H1 (cell line): Measurements from ENCODE around the gene ARL6IP1. TPM values are rescaled to one million over a fixed set of nuclear protein-coding genes. Genes with fewer than 3 reads are reported as not detected.

Source experiments
- EGR1 ChIP-seq: IDR thresholded peaks from 2 replicates; pipeline ENCODE4 v1.6.1; 2011; ENCODE audit warnings: low read depth, low read length, borderline replicate concordance
- HDAC2 ChIP-seq, 2 experiments: fragments of 300-600 bp in 1 of 2; sonication (generic) in 1 of 2; IDR thresholded peaks; 2 replicates each; pipeline ENCODE4 v1.6.1; 2011 to 2012; ENCODE audit warnings: low read depth in 2 of 2, low read length in 2 of 2, mild to moderate bottlenecking in 2 of 2, moderate library complexity in 2 of 2, borderline replicate concordance in 1 of 2, inconsistent platforms in 1 of 2
- POLR2AphosphoS5 ChIP-seq: IDR thresholded peaks from 2 replicates; pipeline ENCODE4 v1.6.1; 2011; ENCODE audit warnings: low read depth, low read length
- TCF12 ChIP-seq: IDR thresholded peaks from 2 replicates; pipeline ENCODE4 v1.6.1; 2011; ENCODE audit warnings: low read depth, mild to moderate bottlenecking, low read length
- polyA plus RNA-seq, 7 experiments: library from polyadenylated mRNA; depleted of rRNA in 3 of 7; stranded (reverse) in 5 of 7; unstranded in 2 of 7; fragments of >200 nt in 5 of 7; fragments of 200-250 nt in 2 of 7; gene quantifications; 1 replicate in 5 of 7; 2 replicates in 1 of 7; 4 replicates in 1 of 7; pipeline versions ENCODE4 v1.2.1 to v1.2.3, GENCODE V29; 2011 to 2013; ENCODE audit warnings: missing spikeins in 2 of 7, mixed read lengths in 2 of 7
- total RNA-seq: library from RNA; stranded (reverse); fragmentation: NEBNext Ultra II Directional; extraction: Animal tissue kit (Norgen Biotek cat#: 25700); gene quantifications from 2 replicates; pipeline ENCODE4 v1.2.1, GENCODE V29; 2021
- TF ChIP-seq, protein P1 (sequence below): IDR thresholded peaks from 2 replicates; pipeline ENCODE4 v1.6.1; 2011; ENCODE audit warnings: low read length, improper control_type of control experiment
- TF ChIP-seq, protein P2 (sequence below): fragments of 300-600 bp; sonication (generic); IDR thresholded peaks from 2 replicates; pipeline ENCODE4 v1.7.1; 2012; ENCODE audit warnings: low read length, moderate library complexity, mild to moderate bottlenecking, inconsistent platforms; ENCODE audit not compliant: insufficient replicate concordance

The ARL6IP1 gene
- total and polyA plus RNA-seq, 2 of the 8 experiments (the other 6 are each of a cell fraction or from before 2014, with no cell fraction given): 162 to 170 TPM

DNA sequence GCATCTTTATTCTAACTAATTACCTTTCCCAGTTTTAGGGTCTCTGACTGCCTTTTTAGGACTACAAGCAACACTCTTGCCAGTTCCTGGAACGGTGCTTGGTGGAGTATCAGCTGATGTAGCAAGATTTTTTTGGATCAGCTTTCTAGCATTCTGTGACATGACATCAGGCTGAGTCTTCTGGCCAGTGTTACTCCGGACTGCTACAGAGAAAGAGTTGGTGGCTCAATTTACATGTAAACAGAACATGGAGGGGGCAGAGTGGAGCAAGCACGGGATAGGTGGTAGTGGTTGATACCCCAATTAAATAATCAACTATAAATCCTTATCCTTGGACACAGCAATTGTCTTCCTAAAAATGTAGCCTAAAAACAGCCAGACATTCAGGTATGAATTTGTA is 10.6 kb upstream of the ARL6IP1 start (continued):
- TF ChIP-seq EGR1 (no peak), POLR2AphosphoS5 (no peak), HDAC2 (IDR thresholded peaks at IDR 0.05; ENCODE audit: borderline replicate concordance in 1 of 2, low read depth in 2 of 2, low read length in 2 of 2) (no peak), TCF12 (no peak)
- TF ChIP-seq, protein P1, sequence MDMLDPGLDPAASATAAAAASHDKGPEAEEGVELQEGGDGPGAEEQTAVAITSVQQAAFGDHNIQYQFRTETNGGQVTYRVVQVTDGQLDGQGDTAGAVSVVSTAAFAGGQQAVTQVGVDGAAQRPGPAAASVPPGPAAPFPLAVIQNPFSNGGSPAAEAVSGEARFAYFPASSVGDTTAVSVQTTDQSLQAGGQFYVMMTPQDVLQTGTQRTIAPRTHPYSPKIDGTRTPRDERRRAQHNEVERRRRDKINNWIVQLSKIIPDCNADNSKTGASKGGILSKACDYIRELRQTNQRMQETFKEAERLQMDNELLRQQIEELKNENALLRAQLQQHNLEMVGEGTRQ: no peak
- TF ChIP-seq, protein P2, sequence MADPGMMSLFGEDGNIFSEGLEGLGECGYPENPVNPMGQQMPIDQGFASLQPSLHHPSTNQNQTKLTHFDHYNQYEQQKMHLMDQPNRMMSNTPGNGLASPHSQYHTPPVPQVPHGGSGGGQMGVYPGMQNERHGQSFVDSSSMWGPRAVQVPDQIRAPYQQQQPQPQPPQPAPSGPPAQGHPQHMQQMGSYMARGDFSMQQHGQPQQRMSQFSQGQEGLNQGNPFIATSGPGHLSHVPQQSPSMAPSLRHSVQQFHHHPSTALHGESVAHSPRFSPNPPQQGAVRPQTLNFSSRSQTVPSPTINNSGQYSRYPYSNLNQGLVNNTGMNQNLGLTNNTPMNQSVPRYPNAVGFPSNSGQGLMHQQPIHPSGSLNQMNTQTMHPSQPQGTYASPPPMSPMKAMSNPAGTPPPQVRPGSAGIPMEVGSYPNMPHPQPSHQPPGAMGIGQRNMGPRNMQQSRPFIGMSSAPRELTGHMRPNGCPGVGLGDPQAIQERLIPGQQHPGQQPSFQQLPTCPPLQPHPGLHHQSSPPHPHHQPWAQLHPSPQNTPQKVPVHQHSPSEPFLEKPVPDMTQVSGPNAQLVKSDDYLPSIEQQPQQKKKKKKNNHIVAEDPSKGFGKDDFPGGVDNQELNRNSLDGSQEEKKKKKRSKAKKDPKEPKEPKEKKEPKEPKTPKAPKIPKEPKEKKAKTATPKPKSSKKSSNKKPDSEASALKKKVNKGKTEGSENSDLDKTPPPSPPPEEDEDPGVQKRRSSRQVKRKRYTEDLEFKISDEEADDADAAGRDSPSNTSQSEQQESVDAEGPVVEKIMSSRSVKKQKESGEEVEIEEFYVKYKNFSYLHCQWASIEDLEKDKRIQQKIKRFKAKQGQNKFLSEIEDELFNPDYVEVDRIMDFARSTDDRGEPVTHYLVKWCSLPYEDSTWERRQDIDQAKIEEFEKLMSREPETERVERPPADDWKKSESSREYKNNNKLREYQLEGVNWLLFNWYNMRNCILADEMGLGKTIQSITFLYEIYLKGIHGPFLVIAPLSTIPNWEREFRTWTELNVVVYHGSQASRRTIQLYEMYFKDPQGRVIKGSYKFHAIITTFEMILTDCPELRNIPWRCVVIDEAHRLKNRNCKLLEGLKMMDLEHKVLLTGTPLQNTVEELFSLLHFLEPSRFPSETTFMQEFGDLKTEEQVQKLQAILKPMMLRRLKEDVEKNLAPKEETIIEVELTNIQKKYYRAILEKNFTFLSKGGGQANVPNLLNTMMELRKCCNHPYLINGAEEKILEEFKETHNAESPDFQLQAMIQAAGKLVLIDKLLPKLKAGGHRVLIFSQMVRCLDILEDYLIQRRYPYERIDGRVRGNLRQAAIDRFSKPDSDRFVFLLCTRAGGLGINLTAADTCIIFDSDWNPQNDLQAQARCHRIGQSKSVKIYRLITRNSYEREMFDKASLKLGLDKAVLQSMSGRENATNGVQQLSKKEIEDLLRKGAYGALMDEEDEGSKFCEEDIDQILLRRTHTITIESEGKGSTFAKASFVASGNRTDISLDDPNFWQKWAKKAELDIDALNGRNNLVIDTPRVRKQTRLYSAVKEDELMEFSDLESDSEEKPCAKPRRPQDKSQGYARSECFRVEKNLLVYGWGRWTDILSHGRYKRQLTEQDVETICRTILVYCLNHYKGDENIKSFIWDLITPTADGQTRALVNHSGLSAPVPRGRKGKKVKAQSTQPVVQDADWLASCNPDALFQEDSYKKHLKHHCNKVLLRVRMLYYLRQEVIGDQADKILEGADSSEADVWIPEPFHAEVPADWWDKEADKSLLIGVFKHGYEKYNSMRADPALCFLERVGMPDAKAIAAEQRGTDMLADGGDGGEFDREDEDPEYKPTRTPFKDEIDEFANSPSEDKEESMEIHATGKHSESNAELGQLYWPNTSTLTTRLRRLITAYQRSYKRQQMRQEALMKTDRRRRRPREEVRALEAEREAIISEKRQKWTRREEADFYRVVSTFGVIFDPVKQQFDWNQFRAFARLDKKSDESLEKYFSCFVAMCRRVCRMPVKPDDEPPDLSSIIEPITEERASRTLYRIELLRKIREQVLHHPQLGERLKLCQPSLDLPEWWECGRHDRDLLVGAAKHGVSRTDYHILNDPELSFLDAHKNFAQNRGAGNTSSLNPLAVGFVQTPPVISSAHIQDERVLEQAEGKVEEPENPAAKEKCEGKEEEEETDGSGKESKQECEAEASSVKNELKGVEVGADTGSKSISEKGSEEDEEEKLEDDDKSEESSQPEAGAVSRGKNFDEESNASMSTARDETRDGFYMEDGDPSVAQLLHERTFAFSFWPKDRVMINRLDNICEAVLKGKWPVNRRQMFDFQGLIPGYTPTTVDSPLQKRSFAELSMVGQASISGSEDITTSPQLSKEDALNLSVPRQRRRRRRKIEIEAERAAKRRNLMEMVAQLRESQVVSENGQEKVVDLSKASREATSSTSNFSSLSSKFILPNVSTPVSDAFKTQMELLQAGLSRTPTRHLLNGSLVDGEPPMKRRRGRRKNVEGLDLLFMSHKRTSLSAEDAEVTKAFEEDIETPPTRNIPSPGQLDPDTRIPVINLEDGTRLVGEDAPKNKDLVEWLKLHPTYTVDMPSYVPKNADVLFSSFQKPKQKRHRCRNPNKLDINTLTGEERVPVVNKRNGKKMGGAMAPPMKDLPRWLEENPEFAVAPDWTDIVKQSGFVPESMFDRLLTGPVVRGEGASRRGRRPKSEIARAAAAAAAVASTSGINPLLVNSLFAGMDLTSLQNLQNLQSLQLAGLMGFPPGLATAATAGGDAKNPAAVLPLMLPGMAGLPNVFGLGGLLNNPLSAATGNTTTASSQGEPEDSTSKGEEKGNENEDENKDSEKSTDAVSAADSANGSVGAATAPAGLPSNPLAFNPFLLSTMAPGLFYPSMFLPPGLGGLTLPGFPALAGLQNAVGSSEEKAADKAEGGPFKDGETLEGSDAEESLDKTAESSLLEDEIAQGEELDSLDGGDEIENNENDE: no peak
- TF ChIP-seq, all 59 proteins: peak for 0
